GM21737 (cell line): ENCODE data around the gene GOPC.

Source experiments
- ATAC-seq: cut with Tn5 transposase; IDR thresholded peaks from one replicate; pipeline ENCODE4 v1.9.1; 2021; ENCODE audit warnings: mild to moderate bottlenecking, moderate library complexity; ENCODE audit not compliant: unreplicated experiment

GOPC gene

DNA sequence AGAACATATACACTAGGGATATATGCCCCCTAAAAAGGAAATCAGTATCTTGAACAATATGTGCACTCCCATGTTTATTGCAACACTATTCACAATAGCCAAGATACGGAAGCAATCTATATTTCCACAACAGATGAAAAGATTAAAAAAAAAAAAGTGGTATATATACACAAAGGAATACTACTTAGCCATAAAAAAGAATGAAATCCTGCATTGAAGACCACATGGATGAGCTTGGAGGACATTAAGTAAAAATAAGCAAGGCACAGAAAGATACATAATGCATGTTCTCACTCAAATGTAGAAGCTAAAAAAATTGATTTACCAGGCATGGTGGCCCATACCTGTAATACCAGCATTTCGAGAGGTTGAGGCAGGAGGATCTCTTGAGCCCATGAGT lies 4.6 kb downstream of the GOPC start:
- no peak for ATAC-seq

DNA sequence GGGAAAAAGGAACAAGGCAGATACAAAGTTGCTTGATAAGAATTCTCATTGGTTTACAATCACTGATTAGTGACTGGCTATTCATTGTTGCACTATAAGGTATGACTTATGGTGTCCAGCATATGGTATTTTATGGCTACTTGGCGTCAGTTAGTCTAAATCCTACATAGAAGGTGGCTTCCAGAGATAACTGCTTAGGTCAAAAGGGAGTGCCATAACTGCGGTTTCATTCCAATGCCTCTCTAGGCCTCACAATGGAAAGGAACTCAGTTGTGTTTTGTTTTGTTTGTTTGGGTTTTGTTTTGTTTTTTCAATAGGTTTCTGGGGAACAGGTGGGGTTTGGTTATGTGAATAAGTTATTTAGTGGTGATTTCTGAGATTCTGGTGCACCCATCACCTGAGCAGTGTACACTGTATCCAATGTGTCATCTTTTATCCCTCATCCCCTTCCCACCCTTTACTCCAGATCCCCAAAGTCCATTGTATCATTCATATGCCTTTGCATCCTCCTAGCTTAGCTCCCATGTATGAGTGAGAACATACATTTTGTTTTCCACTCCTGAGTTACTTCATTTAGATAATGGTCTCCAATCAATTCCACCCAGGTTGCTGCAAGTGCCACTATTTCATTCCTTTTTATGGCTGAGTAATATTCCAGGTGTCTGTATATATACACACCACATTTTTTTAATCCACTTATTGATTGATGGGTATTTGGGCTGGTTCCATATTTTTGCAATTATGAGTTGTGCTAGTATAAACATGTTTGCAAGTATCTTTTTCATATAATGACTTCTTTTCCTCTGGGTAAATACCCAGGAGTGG lies 7.0 kb downstream of the GOPC start:
- no peak for ATAC-seq

- ATAC-seq, result no peak
Observed at GRCh38 chr6:117592983-117593759, 9.1 kb downstream of the GOPC start.

- ATAC-seq, result no peak
Observed at GRCh38 chr6:117591405-117591804, 10.9 kb downstream of the GOPC start.

DNA sequence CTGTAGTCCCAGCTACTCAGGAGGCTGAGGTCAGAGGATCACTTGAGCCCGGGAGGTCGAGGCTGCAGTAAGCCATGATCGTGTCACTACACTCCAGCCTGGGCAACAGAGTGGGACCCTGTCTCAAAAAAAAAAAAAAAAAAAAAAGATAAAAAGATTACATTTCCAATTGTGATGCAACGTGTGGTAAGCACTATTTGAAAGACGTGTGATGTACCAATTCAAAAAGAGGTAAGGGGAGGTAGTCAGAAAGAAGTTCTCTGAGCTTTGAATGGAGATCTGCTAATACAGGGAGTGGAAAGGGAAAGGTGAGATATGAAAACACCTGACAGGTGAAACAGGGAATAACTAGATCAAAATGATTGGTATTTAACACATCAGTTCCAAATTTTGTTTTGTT lies 11.9 kb downstream of the GOPC start:
- no peak for ATAC-seq

- no peak for ATAC-seq
Observed at GRCh38 chr6:117585647-117586046, 16.7 kb downstream of the GOPC start.

DNA sequence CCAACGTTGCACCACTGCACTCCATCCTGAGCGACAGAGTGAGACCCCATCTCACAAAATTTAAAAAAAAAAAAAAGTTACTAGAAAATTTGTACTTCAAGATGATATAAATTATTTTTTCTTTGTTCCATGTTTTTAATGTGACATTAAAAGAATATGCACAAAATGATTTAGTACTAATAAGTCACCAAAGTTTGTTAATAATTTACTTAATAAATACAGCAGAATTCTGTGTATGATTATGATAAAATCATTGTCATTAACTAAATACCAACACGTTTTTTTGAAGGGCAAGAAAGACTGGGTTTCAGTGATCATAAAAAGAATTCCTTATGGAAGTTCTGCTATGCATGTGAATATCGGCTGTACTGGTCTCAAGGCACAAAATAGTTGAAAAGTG lies 28.1 kb downstream of the GOPC start:
- ATAC-seq, result no peak

DNA sequence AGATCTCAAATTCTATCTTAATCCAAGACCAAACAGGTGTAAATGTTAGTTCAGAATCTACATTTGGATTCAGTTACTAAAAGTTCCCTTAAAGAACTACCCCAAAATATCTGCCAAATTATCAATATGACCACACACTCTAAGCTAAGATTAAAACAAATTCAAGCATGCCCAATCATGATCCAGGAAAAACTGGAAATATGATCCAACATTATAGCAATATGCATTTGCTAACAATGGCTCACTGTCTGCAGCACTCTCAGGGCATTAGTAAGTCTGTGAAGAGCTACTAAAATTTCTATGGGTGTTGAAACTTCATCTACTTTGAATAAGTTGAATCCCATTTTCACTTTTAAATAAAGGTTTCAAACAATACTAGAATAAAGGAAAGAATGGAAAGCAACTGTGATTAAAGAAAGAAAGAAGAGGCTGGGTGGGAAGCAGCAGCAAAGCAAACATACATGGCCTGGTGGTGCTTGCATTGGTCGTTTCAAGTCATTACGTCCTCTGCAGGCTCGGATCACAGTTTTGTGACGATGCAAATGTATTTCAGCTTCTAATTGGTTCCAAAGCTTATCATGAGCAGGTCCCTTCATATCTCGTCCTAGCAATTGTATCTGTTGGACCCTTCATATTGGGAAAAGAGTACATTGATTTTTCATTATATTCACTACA lies 29.2 kb downstream of the GOPC start:
- ATAC-seq, result no peak

- no peak for ATAC-seq
Observed at GRCh38 chr6:117568831-117569410, 33.4 kb downstream of the GOPC start.

DNA sequence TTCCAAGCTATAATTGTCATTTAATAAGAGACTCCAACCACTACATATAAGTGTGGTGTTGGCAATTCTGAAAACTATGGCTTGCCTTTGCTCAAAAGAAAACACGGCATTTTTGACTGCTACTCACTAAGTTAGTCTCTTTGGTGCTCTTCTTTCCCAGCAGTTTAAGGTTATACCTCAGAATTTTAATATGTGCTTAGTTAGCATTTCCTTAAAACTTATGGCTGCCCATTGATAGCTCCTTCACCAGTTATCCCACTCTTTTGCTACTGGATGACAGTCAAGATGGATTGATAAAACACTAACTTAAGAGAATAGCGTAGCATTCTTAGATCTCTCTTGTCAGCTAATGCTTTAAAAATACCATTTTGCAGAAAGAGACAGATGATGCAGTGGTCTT lies 34.1 kb downstream of the GOPC start:
- no peak for ATAC-seq

DNA sequence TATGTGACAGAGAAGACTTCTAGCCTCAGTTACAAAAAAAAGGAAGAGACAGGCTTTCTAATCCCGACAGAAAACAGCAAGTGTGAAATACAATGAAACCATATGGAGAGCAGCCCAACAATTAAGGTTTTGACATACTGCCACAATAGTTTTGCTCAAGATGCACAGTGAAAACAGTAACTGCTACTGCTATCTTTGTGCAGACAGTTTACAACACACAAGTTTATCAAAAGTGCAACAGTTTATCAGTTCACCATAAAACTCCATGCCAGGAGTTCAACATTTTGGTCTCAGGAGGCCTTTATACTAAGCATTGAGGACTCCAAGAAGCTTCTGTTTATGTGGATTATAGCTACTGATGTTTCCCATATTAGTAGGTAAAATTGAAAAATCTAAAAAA lies 37.6 kb downstream of the GOPC start:
- ATAC-seq, result no peak

DNA sequence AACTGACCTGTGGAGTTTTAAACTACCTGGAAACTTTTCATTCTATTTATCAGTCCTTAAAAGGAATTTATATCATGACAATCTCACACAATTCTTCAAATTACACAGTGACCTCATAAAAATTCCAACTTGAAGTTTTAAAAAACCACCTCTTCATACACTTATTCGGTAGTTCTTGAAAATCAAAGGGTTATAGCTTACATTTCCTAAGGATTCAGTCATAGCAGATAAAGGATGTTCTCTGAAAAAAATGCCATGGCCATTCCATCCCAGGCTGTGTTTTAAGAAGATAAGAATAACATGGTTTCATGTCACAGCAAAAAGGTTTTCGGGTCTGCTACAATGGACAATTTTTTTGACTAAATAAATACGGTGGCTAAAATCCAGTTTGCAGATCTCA lies 41.2 kb downstream of the GOPC start:
- no peak for ATAC-seq

DNA sequence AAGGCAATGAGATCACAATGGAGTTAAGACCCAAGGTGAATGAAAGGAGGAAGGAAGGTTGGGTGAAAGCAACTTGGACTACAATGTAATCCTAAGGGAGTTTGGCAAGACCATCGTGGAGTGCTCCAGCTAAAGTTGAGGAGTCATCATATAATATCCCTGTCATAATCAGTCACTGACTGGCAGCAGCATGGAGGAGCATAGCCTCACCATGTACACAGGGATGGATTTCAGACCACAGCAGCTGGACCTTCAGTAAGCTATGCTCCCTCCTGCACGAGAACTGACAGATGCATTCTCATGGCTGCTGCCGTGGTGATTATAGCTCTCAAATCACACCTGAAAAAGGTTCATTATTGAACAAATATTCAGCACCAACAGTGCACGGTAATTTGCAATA lies 43.0 kb downstream of the GOPC start:
- ATAC-seq, result no peak

- ATAC-seq, result no peak
Observed at GRCh38 chr6:117558818-117559217, 43.5 kb downstream of the GOPC start.

- no peak for ATAC-seq
Observed at GRCh38 chr6:117557951-117558350, 44.4 kb downstream of the GOPC start.

DNA sequence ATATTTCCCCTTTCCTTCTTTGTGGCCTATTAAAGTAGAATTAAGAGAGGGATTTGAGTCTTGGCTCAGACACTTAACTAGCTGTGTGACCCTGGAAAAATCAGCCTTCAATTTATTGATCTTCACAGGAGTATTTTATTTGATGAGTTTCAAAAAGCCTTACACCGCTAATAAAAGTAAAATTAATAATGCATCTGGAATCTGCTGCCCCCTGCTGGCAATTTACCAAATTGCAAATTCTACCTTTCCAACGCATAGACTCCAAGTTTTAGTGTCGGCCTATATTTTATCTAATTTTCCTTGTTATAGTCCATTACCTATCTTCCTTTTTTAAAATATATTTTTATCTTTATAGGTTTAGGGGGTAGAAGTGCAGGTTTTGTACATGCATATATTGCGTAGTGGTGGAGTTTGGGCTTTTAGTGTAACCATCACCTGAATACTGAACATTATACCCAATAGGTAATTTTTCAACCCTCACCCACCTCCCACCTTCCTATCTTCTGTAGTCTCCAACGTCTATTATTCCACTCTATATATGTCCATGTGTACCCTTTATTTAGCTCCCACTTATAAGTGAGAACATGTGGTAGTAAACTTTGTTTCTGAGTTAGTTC lies 46.3 kb downstream of the GOPC start:
- no peak for ATAC-seq

DNA sequence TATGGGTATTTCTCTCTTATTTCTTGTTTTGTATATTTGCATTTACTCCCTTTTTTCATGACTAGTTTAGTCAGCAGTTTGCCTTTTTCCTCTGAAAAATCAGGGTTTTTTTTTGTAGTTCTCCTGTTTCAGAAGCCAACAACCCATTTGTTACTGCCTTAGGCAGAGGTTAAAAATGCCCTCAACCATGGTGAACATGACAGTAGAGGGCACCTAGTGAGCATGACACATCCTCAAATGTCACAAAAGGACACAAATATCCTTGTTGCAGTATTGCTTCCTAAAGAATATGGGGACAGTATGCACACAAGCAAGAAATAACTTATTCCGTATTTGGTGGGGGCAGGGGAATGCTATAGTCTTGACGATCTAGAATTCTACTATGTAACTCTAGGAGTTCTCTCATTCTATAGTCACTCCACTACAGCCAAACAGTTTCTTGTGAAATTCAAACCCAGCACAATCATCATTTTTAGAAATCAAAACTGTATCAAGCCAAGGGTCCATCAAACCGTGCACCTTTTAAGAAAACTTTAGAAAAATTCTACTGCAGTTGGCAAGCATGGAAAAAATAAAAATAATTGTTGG lies 47.0 kb downstream of the GOPC start:
- ATAC-seq, result no peak

GRCh38 chr6:117553142-117553541 lies 49.2 kb downstream of the GOPC start:
- no peak for ATAC-seq

DNA sequence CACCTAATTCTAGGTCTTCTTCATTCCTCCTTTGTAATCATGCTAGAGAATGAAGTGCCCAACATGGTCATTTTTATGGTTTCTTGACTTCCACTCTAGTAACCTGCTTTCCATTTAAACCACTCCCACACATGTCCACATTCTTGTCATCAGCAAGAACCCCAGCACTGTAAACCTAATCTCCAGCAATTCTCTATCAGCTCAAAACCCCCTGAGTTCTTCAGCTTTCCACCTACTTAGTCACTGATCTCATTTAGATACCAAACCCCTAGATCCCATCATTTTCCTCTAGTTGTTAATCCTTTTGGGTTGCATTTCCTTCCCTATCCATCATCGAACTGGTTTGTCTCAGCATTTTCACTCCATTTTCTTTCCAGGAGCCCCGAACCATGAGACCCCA lies 49.7 kb downstream of the GOPC start:
- ATAC-seq, result no peak

- no peak for ATAC-seq
Observed at GRCh38 chr6:117550618-117551242, 51.6 kb downstream of the GOPC start.
